Measurements from ENCODE around the gene TRAFD1. TPM values are rescaled to one million over a fixed set of nuclear protein-coding genes. Genes with fewer than 3 reads are reported as not detected.
A peak's percentile ranks its signal among the peaks of the same experiment; 100 is the strongest.

TRAFD1 gene
- total and polyA plus RNA-seq, 8 donors: 40.1 to 46.2 (median 42.6) TPM

DNA sequence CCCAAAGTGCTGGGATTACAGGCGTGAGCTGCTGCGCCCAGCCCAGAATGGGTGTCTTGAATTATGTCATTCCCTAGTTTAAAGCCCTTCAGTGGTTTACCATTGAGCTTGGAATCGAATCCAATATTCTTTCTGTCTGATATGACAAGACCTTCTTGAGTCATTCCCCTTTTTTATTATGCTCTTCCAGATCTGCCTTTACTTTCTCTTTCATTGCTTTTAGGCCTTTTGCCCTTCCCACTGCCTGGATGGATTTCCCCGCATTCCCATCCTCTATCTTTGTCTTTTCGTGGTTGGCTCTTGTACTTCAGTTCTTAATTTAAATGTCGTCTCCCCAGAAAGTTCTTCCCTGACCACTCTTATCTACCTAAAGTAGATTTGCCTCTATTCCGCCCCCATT is 1.6 kb downstream of the TRAFD1 start:
- no peak for TF ChIP-seq CTCF (IDR thresholded peaks at IDR 0.05)
- H3K27ac ChIP-seq: peak overlapping the region; percentile 31 to 95
- H3K4me1 ChIP-seq: peaks cover 41 to 78% of the 10 kb centered on the region in 2 donors
- intact Hi-C loops (cut with DNase I): no loop called here
- H3K9me3 ChIP-seq: no peaks in the 10 kb centered on the region
- H3K36me3 ChIP-seq: no peaks in the 10 kb centered on the region
- ATAC-seq (no peak), DNase-seq (no peak)
- H3K27me3 ChIP-seq: no peaks in the 10 kb centered on the region
- peak overlapping the region; percentile 92 to 97 for H3K4me3 ChIP-seq

- intact Hi-C loops (cut with DNase I): no loop called here
- no peak for TF ChIP-seq CTCF (IDR thresholded peaks at IDR 0.05)
- ATAC-seq (peak; percentile 43), DNase-seq (no peak)
- H3K4me3 ChIP-seq: peak overlapping the region in 1 of 2 donors; percentile 22
- H3K36me3 ChIP-seq: peaks cover 0 to 17% of the 10 kb centered on the region in 2 donors
- no peaks in the 10 kb centered on the region for H3K9me3 ChIP-seq
- peak overlapping the region; percentile 81 to 87 for H3K27ac ChIP-seq
- H3K4me1 ChIP-seq: peaks cover 41 to 81% of the 10 kb centered on the region in 2 donors
- no peaks in the 10 kb centered on the region for H3K27me3 ChIP-seq
Observed at GRCh38 chr12:112130441-112130998, 5.2 kb downstream of the TRAFD1 start.

DNA sequence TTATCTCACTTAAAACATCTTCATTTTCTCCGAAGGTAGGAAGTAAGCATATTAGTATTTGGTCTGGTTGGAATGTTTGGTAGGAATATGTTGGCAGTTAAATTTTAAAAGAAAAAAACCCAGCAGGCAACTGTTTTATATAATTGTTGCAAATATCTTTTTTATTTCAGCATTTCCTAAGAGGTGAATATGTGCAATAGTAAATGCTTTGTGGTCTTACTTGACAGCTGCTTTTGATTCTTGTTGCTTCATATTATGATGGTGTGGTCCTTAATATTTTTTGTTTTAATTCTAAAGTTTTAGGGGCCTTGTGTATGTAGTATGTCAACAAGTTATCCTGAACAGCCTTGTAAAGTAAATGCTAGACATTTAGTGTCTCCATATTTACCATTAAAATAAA is 6.3 kb downstream of the TRAFD1 start:
- peak overlapping the region; percentile 81 to 87 for H3K27ac ChIP-seq
- H3K9me3 ChIP-seq: no peaks in the 10 kb centered on the region
- H3K4me3 ChIP-seq: peak overlapping the region in 1 of 2 donors; percentile 10
- peaks cover 3 to 28% of the 10 kb centered on the region in 2 donors for H3K36me3 ChIP-seq
- DNase-seq (no peak), ATAC-seq (no peak)
- no peak for TF ChIP-seq CTCF (IDR thresholded peaks at IDR 0.05)
- peaks cover 36 to 73% of the 10 kb centered on the region in 2 donors for H3K4me1 ChIP-seq
- intact Hi-C loops (cut with DNase I): no loop called here
- no peaks in the 10 kb centered on the region for H3K27me3 ChIP-seq

DNA sequence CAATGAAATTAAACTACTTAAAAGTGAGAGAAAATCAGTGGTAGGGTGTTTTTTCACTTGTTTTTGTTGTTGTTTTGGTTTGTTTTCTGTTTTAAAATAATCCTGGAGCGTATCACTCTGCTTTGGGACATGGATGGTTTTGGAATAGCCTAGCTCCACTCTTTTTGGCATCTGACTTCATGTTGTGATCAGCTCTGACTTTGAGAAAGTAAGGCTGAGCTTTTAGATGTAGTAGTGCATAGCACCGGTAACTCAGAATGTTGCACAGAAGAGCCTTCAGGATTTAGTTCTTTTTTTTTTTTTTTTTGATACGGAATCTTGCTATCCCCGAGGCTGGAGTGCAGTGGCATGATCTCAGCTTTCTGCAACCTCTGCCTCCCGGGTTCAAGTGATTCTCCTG is 8.1 kb downstream of the TRAFD1 start:
- intact Hi-C loops (cut with DNase I): no loop called here
- ATAC-seq (no peak), DNase-seq (no peak)
- no peak for TF ChIP-seq CTCF (IDR thresholded peaks at IDR 0.05)
- no peaks in the 10 kb centered on the region for H3K27me3 ChIP-seq
- H3K9me3 ChIP-seq: no peaks in the 10 kb centered on the region
- peaks cover 3 to 46% of the 10 kb centered on the region in 2 donors for H3K36me3 ChIP-seq
- H3K27ac ChIP-seq: no peak overlapping the region
- no peak overlapping the region for H3K4me3 ChIP-seq
- H3K4me1 ChIP-seq: peaks cover 33 to 63% of the 10 kb centered on the region in 2 donors

DNA sequence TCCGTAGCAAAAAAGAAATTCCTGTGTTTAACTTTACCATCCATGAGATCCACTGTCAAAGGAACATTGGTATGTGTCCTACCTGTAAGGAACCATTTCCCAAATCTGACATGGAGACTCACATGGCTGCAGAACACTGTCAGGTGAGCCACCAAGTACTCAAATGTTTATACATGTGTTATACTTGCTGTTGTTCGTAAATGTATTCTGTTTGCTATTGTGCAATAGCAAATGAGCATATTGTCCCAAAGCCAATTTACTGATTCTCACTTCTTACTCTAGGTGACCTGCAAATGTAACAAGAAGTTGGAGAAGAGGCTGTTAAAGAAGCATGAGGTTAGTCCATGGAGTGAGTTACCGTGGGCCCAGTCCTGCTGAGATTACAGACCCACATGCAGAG is 9.4 kb downstream of the TRAFD1 start:
- Histone ChIP-seq H3K4me3 (no peak overlapping the region), H3K4me1 (peaks cover 26 to 58% of the 10 kb centered on the region in 2 donors), H3K27me3 (no peaks in the 10 kb centered on the region), H3K36me3 (peaks cover 3 to 59% of the 10 kb centered on the region in 2 donors), H3K9me3 (no peaks in the 10 kb centered on the region), H3K27ac (peak overlapping the region; percentile 30 to 40)
- intact Hi-C loops (cut with DNase I): no loop called here
- no peak for TF ChIP-seq CTCF (IDR thresholded peaks at IDR 0.05)
- DNase-seq (no peak), ATAC-seq (peak; percentile 22)

Measured in left lung (tissue), 10 donors.